Keratinocyte (primary cell): ENCODE data around the gene SPTBN5. TPM values are rescaled to one million over a fixed set of nuclear protein-coding genes. Genes with fewer than 3 reads are reported as not detected.

Experiments used
- DNase-seq: peaks from one replicate; pipeline ENCODE4 v3.0.0-alpha.2; 2011; ENCODE audit warnings: low read depth, missing footprints, low spot score
- FAIRE-seq: peaks from 2 replicates; lab custom pipeline; 2011; peaks lifted over from hg19 to GRCh38; lab: Jason Lieb, UNC
- H2AFZ ChIP-seq: 2 replicates; pipeline ENCODE4 v1.6.0; 2012; ENCODE audit warnings: low read length, control low read depth, inconsistent platforms; ENCODE audit not compliant: control insufficient read depth
- H3K27ac ChIP-seq: 2 replicates; pipeline ENCODE4 v1.5.1; 2011; ENCODE audit warnings: low read length; ENCODE audit not compliant: control insufficient read depth, insufficient read depth
- H3K27me3 ChIP-seq: 3 replicates; pipeline ENCODE4 v1.6.0; 2011; ENCODE audit warnings: low read length; ENCODE audit not compliant: control insufficient read depth, insufficient read depth; ENCODE audit errors: extremely low read depth
- H3K36me3 ChIP-seq, 2 experiments: 2 replicates in 1 of 2; 3 replicates in 1 of 2; pipeline ENCODE4 v1.5.1; 2011; ENCODE audit warnings: low read length in 2 of 2, mild to moderate bottlenecking in 1 of 2; ENCODE audit not compliant: control insufficient read depth in 2 of 2, insufficient read depth in 2 of 2; ENCODE audit errors: extremely low read depth in 1 of 2
- H3K4me1 ChIP-seq: 3 replicates; pipeline ENCODE4 v1.5.1; 2011; ENCODE audit warnings: low read length; ENCODE audit not compliant: control insufficient read depth, insufficient read depth; ENCODE audit errors: extremely low read depth
- H3K4me2 ChIP-seq: 3 replicates; pipeline ENCODE4 v1.6.0; 2011; ENCODE audit warnings: low read depth, low read length; ENCODE audit not compliant: control insufficient read depth, insufficient read depth; ENCODE audit errors: extremely low read depth
- H3K4me3 ChIP-seq, 3 experiments: fragments of 200-600 bp in 1 of 3; sonication (generic) in 1 of 3; 2 replicates in 2 of 3; 3 replicates in 1 of 3; pipeline ENCODE4 v1.5.1; 2011 to 2016; ENCODE audit warnings: low read length in 3 of 3, mild to moderate bottlenecking in 3 of 3, control low read depth in 2 of 3, inconsistent platforms in 1 of 3, low read depth in 1 of 3, mixed read lengths in 1 of 3, mixed run types in 1 of 3, moderate library complexity in 1 of 3; ENCODE audit not compliant: control insufficient read depth in 2 of 3, insufficient read depth in 2 of 3; ENCODE audit errors: extremely low read depth in 1 of 3
- H3K79me2 ChIP-seq: 2 replicates; pipeline ENCODE4 v1.6.0; 2012; ENCODE audit warnings: low read length; ENCODE audit not compliant: control insufficient read depth, insufficient read depth
- H3K9ac ChIP-seq: 3 replicates; pipeline ENCODE4 v1.6.0; 2011; ENCODE audit warnings: low read length; ENCODE audit not compliant: control insufficient read depth, insufficient read depth; ENCODE audit errors: extremely low read depth
- H3K9me1 ChIP-seq: 3 replicates; pipeline ENCODE4 v1.6.0; 2011; ENCODE audit warnings: low read length; ENCODE audit not compliant: control insufficient read depth, insufficient read depth; ENCODE audit errors: extremely low read depth
- H3K9me3 ChIP-seq: 2 replicates; pipeline ENCODE4 v1.5.1; 2012; ENCODE audit warnings: low read depth, low read length; ENCODE audit not compliant: control insufficient read depth
- H4K20me1 ChIP-seq: 3 replicates; pipeline ENCODE4 v1.6.0; 2011; ENCODE audit warnings: low read length; ENCODE audit not compliant: control insufficient read depth, insufficient read depth; ENCODE audit errors: extremely low read depth
- EZH2 ChIP-seq: IDR thresholded peaks from one replicate; pipeline ENCODE4 v1.6.1; 2012; ENCODE audit warnings: inconsistent platforms, mild to moderate bottlenecking, low read length, moderate library complexity
- dilution Hi-C: fragments of 300-500 bp; cut with MboI; formaldehyde crosslinking; loops from one replicate; pipeline ENCODE4 v1.7.0; 2020; ENCODE audit warnings: low sequenced_read_pairs; ENCODE audit not compliant: extremely low pct_ligation_motif_present
- polyA plus RNA-seq, 5 experiments: library from polyadenylated mRNA; depleted of rRNA in 3 of 5; stranded (reverse) in 3 of 5; stranded (forward) in 1 of 5; unstranded in 1 of 5; fragments of >200 nt; gene quantifications; 1 replicate in 1 of 5; 2 replicates in 3 of 5; 3 replicates in 1 of 5; pipeline versions ENCODE4 v1.2.1 to v1.2.3, GENCODE V29; 2011 to 2012; ENCODE audit warnings: missing spikeins in 2 of 5, low read depth in 1 of 5, low replicate concordance in 1 of 5
- TF ChIP-seq, protein P1 (sequence below), 3 experiments: IDR thresholded peaks in 1 of 3; conservative IDR thresholded peaks in 1 of 3; optimal IDR thresholded peaks in 1 of 3; 2 replicates in 2 of 3; 3 replicates in 1 of 3; pipeline versions ENCODE3 to v1.5.1; 2011; ENCODE audit warnings: low read length in 3 of 3, mild to moderate bottlenecking in 3 of 3, moderate library complexity in 2 of 3, control low read depth in 1 of 3, inconsistent platforms in 1 of 3; ENCODE audit not compliant: insufficient read depth in 2 of 3; ENCODE audit errors: extremely low read depth in 1 of 3

SPTBN5 gene
- polyA plus RNA-seq, 1 donor (not counting 4 experiments of a cell fraction or from before 2014, with no cell fraction given) = 0.66 TPM

DNA sequence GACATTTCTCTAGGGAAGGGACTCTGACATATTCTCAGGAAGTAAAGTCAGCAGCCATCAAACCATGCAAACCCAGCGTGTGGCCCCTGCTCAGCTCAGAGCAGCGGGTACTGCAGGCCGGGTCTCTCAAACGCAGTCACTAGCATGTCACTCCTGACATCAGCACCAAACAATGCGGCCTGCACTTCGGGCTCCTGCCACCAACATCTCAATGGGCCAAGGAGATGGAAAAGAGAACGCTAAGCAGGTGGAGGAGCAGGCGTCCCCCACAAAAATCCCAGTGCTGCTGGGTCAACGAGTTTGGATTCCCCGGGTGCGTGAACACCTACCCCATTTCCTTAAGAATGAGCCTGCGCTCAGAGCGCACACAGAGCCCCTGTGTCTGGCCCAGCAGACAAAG is 9.9 kb upstream of the SPTBN5 start:
- Histone ChIP-seq H3K4me1 (no peaks in the 10 kb centered on the region), H3K4me3 (no peak overlapping the region), H3K9ac (no peak overlapping the region), H3K4me2 (no peak overlapping the region), H2AFZ (no peak overlapping the region), H3K79me2 (peaks cover 9% of the 10 kb centered on the region), H4K20me1 (no peaks in the 10 kb centered on the region), H3K9me3 (no peaks in the 10 kb centered on the region), H3K36me3 (peaks cover 32 to 46% of the 10 kb centered on the region in 2 experiments), H3K27ac (no peak overlapping the region), H3K27me3 (no peaks in the 10 kb centered on the region), H3K9me1 (no peaks in the 10 kb centered on the region)
- FAIRE-seq (no peak), DNase-seq (no peak)
- TF ChIP-seq EZH2 = no peak
- TF ChIP-seq, protein P1, sequence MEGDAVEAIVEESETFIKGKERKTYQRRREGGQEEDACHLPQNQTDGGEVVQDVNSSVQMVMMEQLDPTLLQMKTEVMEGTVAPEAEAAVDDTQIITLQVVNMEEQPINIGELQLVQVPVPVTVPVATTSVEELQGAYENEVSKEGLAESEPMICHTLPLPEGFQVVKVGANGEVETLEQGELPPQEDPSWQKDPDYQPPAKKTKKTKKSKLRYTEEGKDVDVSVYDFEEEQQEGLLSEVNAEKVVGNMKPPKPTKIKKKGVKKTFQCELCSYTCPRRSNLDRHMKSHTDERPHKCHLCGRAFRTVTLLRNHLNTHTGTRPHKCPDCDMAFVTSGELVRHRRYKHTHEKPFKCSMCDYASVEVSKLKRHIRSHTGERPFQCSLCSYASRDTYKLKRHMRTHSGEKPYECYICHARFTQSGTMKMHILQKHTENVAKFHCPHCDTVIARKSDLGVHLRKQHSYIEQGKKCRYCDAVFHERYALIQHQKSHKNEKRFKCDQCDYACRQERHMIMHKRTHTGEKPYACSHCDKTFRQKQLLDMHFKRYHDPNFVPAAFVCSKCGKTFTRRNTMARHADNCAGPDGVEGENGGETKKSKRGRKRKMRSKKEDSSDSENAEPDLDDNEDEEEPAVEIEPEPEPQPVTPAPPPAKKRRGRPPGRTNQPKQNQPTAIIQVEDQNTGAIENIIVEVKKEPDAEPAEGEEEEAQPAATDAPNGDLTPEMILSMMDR (optimal IDR thresholded peaks at IDR 0.05 in 1 of 3, IDR thresholded peaks at IDR 0.05 in 1 of 3, conservative IDR thresholded peaks at IDR 0.05 in 1 of 3; ENCODE audit: extremely low read depth in 1 of 3, insufficient read depth in 2 of 3, low read length in 3 of 3) = no peak
- dilution Hi-C loops = no loop called here

DNA sequence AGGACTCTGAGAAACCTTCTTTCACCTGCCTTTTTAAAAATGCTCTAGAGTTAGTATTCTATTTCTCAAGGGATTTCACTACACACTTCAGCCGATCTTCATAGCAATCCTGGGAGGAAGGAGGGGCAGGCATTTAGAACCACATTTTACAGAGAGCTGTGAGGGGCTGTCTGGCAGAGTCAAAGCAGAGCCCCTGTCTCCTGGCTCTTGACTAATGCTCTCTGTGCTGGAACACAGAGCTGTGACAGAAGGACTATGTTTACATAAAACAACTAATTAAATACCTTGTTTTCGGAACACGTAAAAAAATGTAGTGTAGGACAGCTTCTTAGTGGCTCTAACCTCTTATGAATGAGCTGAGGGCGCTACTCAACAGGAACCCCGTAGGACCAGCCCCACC is 7.6 kb upstream of the SPTBN5 start:
- no peak for DNase-seq
- Histone ChIP-seq H3K4me1 (no peaks in the 10 kb centered on the region), H2AFZ (no peak overlapping the region), H4K20me1 (no peaks in the 10 kb centered on the region), H3K27ac (no peak overlapping the region), H3K27me3 (no peaks in the 10 kb centered on the region), H3K9me3 (no peaks in the 10 kb centered on the region), H3K4me2 (no peak overlapping the region), H3K4me3 (no peak overlapping the region), H3K9me1 (no peaks in the 10 kb centered on the region), H3K79me2 (peaks cover 8% of the 10 kb centered on the region), H3K36me3 (peaks cover 15 to 34% of the 10 kb centered on the region in 2 experiments), H3K9ac (no peak overlapping the region)
- TF ChIP-seq, protein P1 (optimal IDR thresholded peaks at IDR 0.05 in 1 of 3, IDR thresholded peaks at IDR 0.05 in 1 of 3, conservative IDR thresholded peaks at IDR 0.05 in 1 of 3; ENCODE audit: extremely low read depth in 1 of 3, insufficient read depth in 2 of 3, low read length in 3 of 3) = no peak
- no peak for TF ChIP-seq EZH2
- dilution Hi-C loops = no loop called here
- FAIRE-seq = no peak
